Mammary epithelial cell (primary cell): ENCODE measurements around the gene CR1L.

Experiments
- EZH2 ChIP-seq: IDR thresholded peaks from 2 replicates; pipeline ENCODE4 v1.6.1; 2012; ENCODE audit warnings: low read length, inconsistent platforms, borderline replicate concordance
- TF ChIP-seq, protein P1 (sequence below), 2 donors: IDR thresholded peaks in 1 of 2; conservative IDR thresholded peaks in 1 of 2; 2 replicates each; pipeline ENCODE4 v1.5.1; 2011 to 2012; ENCODE audit warnings: inconsistent platforms in 2 of 2, low read length in 2 of 2, mild to moderate bottlenecking in 2 of 2, control low read depth in 1 of 2, low read depth in 1 of 2; ENCODE audit not compliant: insufficient read depth in 1 of 2; ENCODE audit errors: extremely low read depth in 1 of 2

DNA sequence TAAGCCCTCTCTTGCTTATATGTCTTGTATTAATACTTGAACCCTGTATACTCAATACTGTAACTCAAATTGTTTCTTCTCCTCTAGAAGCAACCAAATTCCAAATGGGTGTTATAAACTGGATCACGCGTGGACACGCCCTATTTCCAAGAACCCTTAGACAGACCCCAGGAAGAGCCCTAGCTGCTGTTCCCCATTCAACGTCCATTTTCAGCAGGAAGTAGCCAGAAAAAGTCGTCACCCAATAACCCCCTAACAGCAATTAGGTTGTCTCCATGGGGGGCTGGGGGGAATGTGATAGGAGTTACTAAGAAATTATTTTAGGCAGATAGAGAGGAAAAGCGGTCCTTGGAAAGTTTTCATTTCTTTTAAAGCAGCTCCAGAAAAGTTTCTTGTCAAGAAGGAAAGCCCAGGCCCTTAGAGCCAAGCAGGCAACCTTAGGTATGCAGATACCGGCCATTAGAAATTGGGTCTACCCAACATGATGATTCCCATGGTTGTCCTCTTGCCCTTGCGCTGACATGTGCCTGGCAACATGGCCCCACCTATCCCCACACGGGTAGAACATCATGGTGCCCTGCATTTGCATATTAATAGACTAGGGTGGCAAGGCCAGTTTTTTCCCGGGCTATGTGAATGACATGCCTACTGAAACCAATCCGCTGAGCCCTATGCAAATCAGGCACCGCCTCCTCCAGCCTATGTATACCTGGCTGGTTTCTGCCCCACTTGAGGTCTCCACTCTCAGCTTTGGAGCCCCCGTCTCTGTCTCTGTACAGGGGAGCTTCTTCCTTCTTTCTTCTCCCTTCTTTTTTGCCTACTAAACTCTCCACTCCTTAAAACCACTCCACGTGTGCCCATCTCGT, 102.9 kb downstream of the CR1L start:
- TF ChIP-seq, protein P1, sequence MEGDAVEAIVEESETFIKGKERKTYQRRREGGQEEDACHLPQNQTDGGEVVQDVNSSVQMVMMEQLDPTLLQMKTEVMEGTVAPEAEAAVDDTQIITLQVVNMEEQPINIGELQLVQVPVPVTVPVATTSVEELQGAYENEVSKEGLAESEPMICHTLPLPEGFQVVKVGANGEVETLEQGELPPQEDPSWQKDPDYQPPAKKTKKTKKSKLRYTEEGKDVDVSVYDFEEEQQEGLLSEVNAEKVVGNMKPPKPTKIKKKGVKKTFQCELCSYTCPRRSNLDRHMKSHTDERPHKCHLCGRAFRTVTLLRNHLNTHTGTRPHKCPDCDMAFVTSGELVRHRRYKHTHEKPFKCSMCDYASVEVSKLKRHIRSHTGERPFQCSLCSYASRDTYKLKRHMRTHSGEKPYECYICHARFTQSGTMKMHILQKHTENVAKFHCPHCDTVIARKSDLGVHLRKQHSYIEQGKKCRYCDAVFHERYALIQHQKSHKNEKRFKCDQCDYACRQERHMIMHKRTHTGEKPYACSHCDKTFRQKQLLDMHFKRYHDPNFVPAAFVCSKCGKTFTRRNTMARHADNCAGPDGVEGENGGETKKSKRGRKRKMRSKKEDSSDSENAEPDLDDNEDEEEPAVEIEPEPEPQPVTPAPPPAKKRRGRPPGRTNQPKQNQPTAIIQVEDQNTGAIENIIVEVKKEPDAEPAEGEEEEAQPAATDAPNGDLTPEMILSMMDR (conservative IDR thresholded peaks at IDR 0.05 in 1 of 2, IDR thresholded peaks at IDR 0.05 in 1 of 2; ENCODE audit: extremely low read depth in 1 of 2, insufficient read depth in 1 of 2, low read depth in 1 of 2, low read length in 2 of 2), result no peak
- no peak for TF ChIP-seq EZH2
